ENCODE results near the gene PHLPP1.
A peak's percentile ranks its signal among the peaks of the same experiment; 100 is the strongest.

PHLPP1 gene

DNA sequence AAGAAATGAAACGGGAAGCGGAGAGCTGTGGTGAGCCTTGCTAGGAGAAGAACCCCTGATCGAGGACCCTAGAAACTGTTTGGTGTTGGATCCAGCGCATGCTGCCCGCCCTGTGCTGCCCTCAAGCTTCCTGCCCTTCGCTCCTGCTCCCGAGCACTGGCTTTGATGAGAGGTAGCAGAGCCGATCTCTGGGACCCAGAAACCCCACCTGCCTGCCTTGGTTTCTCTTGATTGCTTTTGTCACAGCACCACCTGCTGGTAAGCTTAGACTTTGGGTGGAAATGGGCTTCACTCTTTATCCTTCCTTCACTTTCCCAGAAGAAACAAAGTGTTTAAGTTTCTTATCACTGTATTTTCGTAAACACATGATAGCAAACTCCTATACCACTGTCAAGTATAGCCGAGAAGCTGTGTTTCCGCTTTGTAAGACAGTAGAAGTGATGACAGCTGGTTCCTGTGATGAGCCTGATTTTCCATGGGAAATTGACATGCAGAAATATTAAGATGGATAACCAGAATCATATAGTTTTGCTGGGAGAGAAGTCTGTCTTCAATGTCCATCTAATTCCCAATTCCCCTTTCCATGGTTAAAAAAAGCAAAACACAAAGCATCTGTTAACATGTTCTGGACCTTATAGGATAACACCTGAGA, 267.4 kb downstream of the PHLPP1 start:
- no peak overlapping the region for H3K4me3 ChIP-seq (ENCODE audit: low read length)
- DNase-seq (ENCODE audit: low read depth): no peak
- TF ChIP-seq, protein P1, sequence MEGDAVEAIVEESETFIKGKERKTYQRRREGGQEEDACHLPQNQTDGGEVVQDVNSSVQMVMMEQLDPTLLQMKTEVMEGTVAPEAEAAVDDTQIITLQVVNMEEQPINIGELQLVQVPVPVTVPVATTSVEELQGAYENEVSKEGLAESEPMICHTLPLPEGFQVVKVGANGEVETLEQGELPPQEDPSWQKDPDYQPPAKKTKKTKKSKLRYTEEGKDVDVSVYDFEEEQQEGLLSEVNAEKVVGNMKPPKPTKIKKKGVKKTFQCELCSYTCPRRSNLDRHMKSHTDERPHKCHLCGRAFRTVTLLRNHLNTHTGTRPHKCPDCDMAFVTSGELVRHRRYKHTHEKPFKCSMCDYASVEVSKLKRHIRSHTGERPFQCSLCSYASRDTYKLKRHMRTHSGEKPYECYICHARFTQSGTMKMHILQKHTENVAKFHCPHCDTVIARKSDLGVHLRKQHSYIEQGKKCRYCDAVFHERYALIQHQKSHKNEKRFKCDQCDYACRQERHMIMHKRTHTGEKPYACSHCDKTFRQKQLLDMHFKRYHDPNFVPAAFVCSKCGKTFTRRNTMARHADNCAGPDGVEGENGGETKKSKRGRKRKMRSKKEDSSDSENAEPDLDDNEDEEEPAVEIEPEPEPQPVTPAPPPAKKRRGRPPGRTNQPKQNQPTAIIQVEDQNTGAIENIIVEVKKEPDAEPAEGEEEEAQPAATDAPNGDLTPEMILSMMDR (conservative IDR thresholded peaks at IDR 0.05; ENCODE audit: low read depth, low read length): peak; percentile 85

DNA sequence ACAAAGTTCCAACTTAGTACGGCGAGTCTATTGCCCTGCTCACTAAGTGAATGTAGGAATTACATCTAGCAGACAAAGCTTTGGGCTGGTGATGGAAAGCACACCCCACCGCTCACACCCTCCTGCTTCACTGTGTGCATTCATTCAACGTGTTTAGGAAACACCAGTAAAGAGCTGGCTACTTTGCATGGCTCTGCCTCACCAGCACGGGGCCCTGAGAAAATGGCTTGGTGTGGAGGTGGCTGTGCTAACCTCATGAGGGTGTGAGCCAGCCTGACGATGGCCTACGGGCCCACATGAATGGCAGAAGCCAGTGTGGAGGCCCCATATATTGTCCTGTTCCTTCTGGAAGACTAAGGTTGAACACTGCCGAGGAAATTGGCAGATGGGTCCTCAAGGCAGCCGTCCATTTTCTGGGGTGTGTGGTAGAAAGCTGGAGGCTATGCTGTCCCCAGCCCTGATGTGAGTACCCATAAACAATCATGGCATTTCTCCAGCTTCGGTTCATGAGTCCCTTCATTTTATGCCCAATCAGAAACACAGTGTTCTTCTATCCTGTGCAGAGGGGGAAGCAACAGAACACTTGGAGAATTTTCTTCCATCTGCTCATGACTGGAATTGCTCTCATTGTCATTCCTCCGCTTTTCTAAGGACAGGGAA, 269.4 kb downstream of the PHLPP1 start:
- TF ChIP-seq, protein P1 (conservative IDR thresholded peaks at IDR 0.05; ENCODE audit: low read depth, low read length): no peak
- no peak overlapping the region for H3K4me3 ChIP-seq (ENCODE audit: low read length)
- no peak for DNase-seq (ENCODE audit: low read depth)

DNA sequence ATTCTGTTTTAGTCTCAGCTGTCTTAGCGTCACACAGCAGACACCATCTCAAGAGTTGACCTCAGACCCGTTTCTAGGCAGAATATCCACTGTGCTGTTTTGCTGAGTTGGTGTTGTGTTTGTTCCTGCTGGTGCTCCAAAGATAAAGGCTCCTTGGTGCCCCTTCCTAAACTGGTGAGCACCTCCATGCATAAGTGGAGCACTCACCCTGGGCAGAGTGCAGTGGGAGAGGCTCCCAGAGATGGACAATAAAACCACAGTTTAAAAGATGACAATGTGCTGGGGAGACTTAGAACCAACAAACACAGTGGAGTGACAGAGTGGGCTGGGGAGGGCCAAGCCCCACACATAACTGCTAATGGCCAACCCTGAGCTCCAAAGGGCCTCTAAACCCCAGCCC, 271.1 kb downstream of the PHLPP1 start:
- no peak overlapping the region for H3K4me3 ChIP-seq (ENCODE audit: low read length)
- TF ChIP-seq, protein P1 (conservative IDR thresholded peaks at IDR 0.05; ENCODE audit: low read depth, low read length): no peak

DNA sequence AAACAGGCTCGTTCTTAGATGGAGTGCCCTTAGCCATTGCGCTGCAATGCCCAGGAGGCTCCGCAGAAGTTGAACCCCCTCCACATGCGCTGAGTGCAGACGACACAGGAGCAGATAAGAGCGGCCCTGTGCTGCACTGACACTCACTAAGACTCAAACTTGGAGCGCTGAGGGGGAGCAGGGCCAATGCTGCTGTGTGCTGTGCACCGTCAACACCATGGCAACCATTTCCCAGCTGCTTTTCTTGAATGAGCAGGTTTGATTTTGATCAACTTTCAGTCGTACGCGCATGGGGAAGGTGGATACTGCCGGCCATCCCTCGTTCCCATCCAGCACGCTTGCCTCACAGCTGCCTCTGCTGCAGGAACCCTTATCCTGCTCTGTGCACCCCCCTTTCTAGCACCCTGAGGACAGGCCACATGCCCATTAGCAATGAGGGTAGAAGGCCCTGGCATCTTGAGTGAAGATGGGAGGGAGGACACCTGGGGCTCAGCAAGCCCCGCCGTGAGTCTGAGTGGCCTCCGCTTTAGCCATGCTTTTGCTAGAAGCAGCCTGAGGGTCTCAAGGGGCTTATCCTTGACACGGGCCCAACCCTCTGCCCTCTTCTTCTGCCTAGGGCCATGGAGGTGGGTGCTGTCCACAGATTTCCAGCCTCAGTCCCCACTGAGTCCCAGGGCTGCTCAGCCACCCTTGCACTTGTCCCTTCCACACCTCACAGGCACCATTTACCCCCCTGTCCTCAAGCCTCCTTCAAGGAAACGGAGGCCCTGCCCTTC, 271.9 kb downstream of the PHLPP1 start:
- no peak overlapping the region for H3K4me3 ChIP-seq (ENCODE audit: low read length)
- TF ChIP-seq, protein P1 (conservative IDR thresholded peaks at IDR 0.05; ENCODE audit: low read depth, low read length): no peak
- no peak for DNase-seq (ENCODE audit: low read depth)

More for the DNA sequence above, 271.1 kb downstream of the PHLPP1 start:
- DNase-seq (ENCODE audit: low read depth): no peak

DNA sequence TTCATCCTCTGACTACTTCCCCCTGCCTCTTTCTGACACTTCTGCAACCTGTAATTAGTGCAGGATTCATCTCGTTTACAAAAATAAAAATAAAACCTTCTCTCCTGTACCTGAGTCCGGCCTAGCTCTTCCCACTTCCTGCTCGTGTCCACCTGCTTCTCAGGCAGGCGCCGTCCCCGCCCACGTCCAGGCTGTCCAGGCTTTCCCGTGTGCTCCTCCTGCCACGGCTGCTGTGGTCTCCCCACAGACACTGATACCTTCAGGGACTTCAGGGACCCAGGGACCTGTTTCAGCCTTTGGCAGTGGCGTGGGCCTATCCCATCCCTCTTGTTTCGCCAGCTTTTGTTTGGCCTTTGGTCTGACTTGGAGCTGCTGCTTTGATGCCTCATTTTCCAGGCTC, 272.5 kb downstream of the PHLPP1 start:
- TF ChIP-seq, protein P1 (conservative IDR thresholded peaks at IDR 0.05; ENCODE audit: low read depth, low read length): no peak
- H3K4me3 ChIP-seq (ENCODE audit: low read length): no peak overlapping the region
- DNase-seq (ENCODE audit: low read depth): no peak

DNA sequence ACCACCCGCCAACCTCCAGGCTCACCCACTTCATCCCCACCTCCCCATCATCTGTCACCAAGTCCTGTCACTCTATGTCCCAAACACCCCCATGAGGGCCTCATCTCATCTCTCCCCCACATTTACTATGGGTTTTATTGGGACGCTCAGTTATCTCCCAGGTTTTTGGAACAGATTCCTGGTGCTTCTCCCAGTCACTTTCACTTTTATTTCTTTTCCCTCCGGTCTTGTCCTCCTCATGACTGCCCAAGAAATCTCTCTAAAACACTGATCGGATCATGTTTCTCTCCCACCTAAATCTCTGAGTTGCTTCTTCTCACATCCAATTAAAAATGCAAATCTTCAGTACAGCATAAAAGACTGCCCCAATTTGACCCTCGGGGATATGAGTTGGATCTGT, 273.1 kb downstream of the PHLPP1 start:
- H3K4me3 ChIP-seq (ENCODE audit: low read length): no peak overlapping the region
- DNase-seq (ENCODE audit: low read depth): no peak
- TF ChIP-seq, protein P1 (conservative IDR thresholded peaks at IDR 0.05; ENCODE audit: low read depth, low read length): no peak

Measured in retinal pigment epithelial cell (primary cell).